Stimulated activated CD8-positive, alpha-beta memory T cell treated with anti-CD3 and anti-CD28 coated beads, Interleukin-12 subunit alpha, Interleukin-12 subunit beta, amount 100 ng/mL, for 24 hours (primary cell): ENCODE results near the gene KCTD15.

Experiments
- DNase-seq: peaks from one replicate; pipeline ENCODE4 v3.0.0-alpha.2; 2020; ENCODE audit errors: extremely low read depth

The KCTD15 gene

GRCh38 chr19:33859016-33859415, 62.3 kb downstream of the KCTD15 start:
- no peak for DNase-seq

- DNase-seq, result no peak
Measured at GRCh38 chr19:33860312-33861090, 63.8 kb downstream of the KCTD15 start.

- no peak for DNase-seq
Measured at GRCh38 chr19:33861950-33862349, 65.3 kb downstream of the KCTD15 start.

GRCh38 chr19:33862981-33863380, 66.3 kb downstream of the KCTD15 start:
- no peak for DNase-seq

GRCh38 chr19:33863436-33863835, 66.8 kb downstream of the KCTD15 start:
- DNase-seq, result no peak

GRCh38 chr19:33864311-33864850, 67.7 kb downstream of the KCTD15 start:
- no peak for DNase-seq

- DNase-seq, result no peak
Measured at GRCh38 chr19:33865306-33865705, 68.6 kb downstream of the KCTD15 start.
